ENCODE measurements around the gene NOTCH1. TPM values are rescaled to one million over a fixed set of nuclear protein-coding genes. Genes with fewer than 3 reads are reported as not detected.

Gene NOTCH1
- total RNA-seq, 2 donors from 2014 or later: 23.4 to 24.2 TPM

DNA sequence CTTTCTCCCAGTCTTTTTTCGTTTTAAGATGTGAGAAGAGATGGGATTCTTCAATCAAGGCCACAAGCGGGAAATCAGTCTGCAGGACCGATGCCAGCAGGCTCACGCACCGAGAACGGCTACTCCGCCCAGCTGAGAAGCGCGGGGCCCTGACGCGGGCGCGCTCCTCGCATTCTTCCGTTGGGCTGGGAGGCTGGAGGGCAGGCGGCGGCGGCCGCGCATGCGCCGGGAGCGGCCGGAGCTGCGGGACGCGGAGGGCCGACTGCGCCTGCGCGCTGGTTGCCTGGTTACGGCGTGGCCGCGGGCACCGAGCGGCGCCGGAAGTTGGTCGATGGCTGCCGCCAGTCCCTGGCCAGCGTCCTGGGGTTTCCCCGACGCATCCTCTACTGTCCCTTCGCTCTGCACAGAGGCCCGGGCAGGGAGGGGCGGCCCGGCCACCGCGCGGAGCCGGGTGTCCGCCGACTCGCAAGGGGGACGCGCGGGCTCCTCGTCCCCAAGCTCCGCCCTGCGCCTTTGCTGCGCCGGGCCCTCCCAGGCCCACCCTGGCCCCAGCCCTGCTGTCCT is 62.2 kb downstream of the NOTCH1 start:
- TF ChIP-seq, protein P1, sequence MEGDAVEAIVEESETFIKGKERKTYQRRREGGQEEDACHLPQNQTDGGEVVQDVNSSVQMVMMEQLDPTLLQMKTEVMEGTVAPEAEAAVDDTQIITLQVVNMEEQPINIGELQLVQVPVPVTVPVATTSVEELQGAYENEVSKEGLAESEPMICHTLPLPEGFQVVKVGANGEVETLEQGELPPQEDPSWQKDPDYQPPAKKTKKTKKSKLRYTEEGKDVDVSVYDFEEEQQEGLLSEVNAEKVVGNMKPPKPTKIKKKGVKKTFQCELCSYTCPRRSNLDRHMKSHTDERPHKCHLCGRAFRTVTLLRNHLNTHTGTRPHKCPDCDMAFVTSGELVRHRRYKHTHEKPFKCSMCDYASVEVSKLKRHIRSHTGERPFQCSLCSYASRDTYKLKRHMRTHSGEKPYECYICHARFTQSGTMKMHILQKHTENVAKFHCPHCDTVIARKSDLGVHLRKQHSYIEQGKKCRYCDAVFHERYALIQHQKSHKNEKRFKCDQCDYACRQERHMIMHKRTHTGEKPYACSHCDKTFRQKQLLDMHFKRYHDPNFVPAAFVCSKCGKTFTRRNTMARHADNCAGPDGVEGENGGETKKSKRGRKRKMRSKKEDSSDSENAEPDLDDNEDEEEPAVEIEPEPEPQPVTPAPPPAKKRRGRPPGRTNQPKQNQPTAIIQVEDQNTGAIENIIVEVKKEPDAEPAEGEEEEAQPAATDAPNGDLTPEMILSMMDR (conservative IDR thresholded peaks at IDR 0.05): no peak
- WGBS, 2 experiments (ENCODE audit: insufficient coverage in 1 of 2, insufficient read length in 1 of 2): 2 to 4% methylated on average over 47 to 63 of the region's 63 CpGs
- Mint-ChIP-seq H3K9me3 (no peaks in the 10 kb centered on the region), H3K27ac (peak overlapping the region; percentile 98), H3K4me3 (peak overlapping the region; percentile 88), H3K4me1 (peaks cover 17% of the 10 kb centered on the region), H3K36me3 (ENCODE audit: low read depth) (peaks cover 11% of the 10 kb centered on the region), H3K27me3 (ENCODE audit: insufficient read depth) (peaks cover 16% of the 10 kb centered on the region)
- H3K27me3 ChIP-seq (ENCODE audit: control insufficient read depth, insufficient read depth, low read length, poor library complexity, severe bottlenecking): peaks cover 14% of the 10 kb centered on the region
- peaks cover 4% of the 10 kb centered on the region for H3K4me1 ChIP-seq (ENCODE audit: control insufficient read depth, insufficient read depth, low read length)
- peak; percentile 97 for DNase-seq
- peak overlapping the region; percentile 100 for H3K27ac ChIP-seq (ENCODE audit: low read depth, low read length)
- peaks cover 13% of the 10 kb centered on the region for H3K36me3 ChIP-seq (ENCODE audit: control insufficient read depth, insufficient read depth, low read length)
- H3K9me3 ChIP-seq (ENCODE audit: control insufficient read depth, low read length): no peaks in the 10 kb centered on the region
- peak overlapping the region; percentile 97 for H3K9ac ChIP-seq (ENCODE audit: extremely low read depth, low read length, poor library complexity, severe bottlenecking)
- H3K4me3 ChIP-seq (ENCODE audit: low read length): peak overlapping the region; percentile 86

DNA sequence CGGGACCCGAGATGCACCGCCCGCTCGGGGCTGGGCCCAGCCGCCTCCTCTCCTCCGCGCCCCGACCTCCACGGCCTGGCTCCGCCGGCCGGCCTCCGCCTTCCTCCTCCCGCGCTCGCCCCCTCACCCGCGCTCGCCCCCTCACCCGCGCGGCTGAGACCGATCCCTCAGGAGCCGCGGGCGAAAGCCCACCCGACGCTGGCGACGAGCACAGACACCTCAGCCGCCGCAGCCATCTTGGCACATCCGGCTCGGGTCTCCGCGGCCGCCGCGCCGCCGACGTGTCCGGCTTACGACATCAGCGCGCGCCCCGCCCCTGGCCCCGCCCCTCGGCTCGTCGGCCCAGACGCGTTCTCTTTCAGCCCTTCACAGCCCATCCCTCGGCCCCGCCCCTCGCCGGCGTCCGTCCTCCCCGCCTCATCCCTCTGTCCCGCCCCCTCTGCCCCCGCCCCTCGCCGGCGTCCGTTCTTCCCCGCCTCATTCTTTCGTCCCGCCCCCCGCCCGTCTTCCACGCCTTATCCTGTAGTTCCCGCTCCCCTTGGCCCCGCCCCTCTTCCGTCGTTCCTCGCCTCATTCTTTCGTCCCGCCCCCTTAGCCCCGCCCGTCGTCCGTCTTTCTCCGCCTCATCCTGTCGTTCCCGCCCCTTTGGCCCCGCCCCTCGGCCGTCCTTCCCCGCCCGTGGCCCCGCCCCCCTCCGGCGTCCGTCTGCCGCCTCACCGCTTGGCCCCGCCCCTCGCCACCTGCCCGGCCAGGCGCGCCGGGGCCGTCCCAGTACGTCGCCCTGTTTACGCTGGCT is 62.9 kb downstream of the NOTCH1 start, which contains the start of gene SEC16A:
SEC16A (minus strand) TSS at position 248 of the 796 bp plus-strand sequence. CDS start 5,425 bp downstream, outside the sequence.
- H3K27me3 Mint-ChIP-seq (ENCODE audit: insufficient read depth): peaks cover 12% of the 10 kb centered on the region
- Histone ChIP-seq H3K4me1 (ENCODE audit: control insufficient read depth, insufficient read depth, low read length) (peaks cover 4% of the 10 kb centered on the region), H3K4me3 (ENCODE audit: low read length) (peak within 1 kb of the TSS; percentile 91), H3K9me3 (ENCODE audit: control insufficient read depth, low read length) (no peaks in the 10 kb centered on the region), H3K27me3 (ENCODE audit: control insufficient read depth, insufficient read depth, low read length, poor library complexity, severe bottlenecking) (peaks cover 9% of the 10 kb centered on the region), H3K36me3 (ENCODE audit: control insufficient read depth, insufficient read depth, low read length) (peaks cover 19% of the 10 kb centered on the region), H3K9ac (ENCODE audit: extremely low read depth, low read length, poor library complexity, severe bottlenecking) (peak within 1 kb of the TSS; percentile 99), H3K27ac (ENCODE audit: low read depth, low read length) (peak within 1 kb of the TSS; percentile 100)
- peak within 1 kb of the TSS; percentile 88 for H3K4me3 Mint-ChIP-seq
- TF ChIP-seq, protein P1 (conservative IDR thresholded peaks at IDR 0.05): no peak
- H3K9me3 Mint-ChIP-seq: no peaks in the 10 kb centered on the region
- DNase-seq: peak; percentile 100
- 0% methylated on average over 21 to 102 of the region's 109 CpGs for WGBS, 2 experiments (ENCODE audit: insufficient coverage in 1 of 2, insufficient read length in 1 of 2)
- H3K4me1 Mint-ChIP-seq: peaks cover 17% of the 10 kb centered on the region
- H3K36me3 Mint-ChIP-seq (ENCODE audit: low read depth): peaks cover 14% of the 10 kb centered on the region
- peak within 1 kb of the TSS; percentile 99 for H3K27ac Mint-ChIP-seq

DNA sequence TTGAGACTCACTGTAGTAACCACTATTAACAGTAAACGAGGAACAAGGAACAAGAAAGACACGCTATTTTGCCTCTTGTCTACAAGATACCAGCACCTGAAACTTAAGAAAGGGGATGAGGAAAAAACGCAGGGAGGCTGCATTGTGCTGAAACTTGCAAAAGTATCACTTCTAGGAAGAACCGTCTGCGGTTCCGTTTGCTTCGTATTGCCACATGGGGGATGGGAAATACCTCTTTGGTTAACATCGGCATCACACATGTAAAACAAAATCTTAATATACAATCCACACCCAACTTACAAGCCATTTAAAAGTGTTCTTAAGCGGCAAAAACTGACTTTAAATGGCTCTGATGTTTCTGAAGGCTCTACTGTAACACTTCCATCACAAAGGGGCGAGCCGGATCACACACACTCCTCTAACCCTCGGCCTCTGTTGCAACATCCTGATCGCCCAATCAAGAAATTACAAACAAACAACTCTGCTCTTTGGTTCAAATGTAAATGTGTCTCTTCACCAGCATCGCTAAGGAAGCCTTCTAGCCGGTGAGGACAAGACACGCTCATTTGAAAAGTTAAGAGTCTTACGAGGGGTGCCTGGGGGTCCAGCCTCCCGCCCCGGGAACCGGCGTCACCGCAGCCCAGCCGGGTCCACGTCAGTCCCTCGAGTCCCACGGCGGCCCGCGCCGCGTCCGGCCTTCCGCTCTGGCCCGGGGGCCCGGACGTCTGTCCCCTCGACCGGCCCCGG is 63.6 kb downstream of the NOTCH1 start:
- Histone ChIP-seq H3K9me3 (ENCODE audit: control insufficient read depth, low read length) (no peaks in the 10 kb centered on the region), H3K4me3 (ENCODE audit: low read length) (peak overlapping the region; percentile 91), H3K4me1 (ENCODE audit: control insufficient read depth, insufficient read depth, low read length) (peaks cover 4% of the 10 kb centered on the region), H3K9ac (ENCODE audit: extremely low read depth, low read length, poor library complexity, severe bottlenecking) (peak overlapping the region; percentile 99), H3K27ac (ENCODE audit: low read depth, low read length) (peak overlapping the region; percentile 97), H3K36me3 (ENCODE audit: control insufficient read depth, insufficient read depth, low read length) (peaks cover 26% of the 10 kb centered on the region), H3K27me3 (ENCODE audit: control insufficient read depth, insufficient read depth, low read length, poor library complexity, severe bottlenecking) (peaks cover 1% of the 10 kb centered on the region)
- Mint-ChIP-seq H3K36me3 (ENCODE audit: low read depth) (peaks cover 22% of the 10 kb centered on the region), H3K9me3 (no peaks in the 10 kb centered on the region), H3K4me3 (peak overlapping the region; percentile 88), H3K27ac (peak overlapping the region; percentile 97), H3K4me1 (peaks cover 17% of the 10 kb centered on the region), H3K27me3 (ENCODE audit: insufficient read depth) (peaks cover 4% of the 10 kb centered on the region)
- 1 to 3% methylated on average over 23 to 39 of the region's 39 CpGs for WGBS, 2 experiments (ENCODE audit: insufficient coverage in 1 of 2, insufficient read length in 1 of 2)
- TF ChIP-seq, protein P1 (conservative IDR thresholded peaks at IDR 0.05): no peak
- DNase-seq: no peak

All from endodermal cell (in vitro differentiated cells).